Neural progenitor cell (in vitro differentiated cells): ENCODE results near the gene YTHDF1.

Experiments
- EZH2 ChIP-seq: fragments of 200-600 bp; sonication (generic); IDR thresholded peaks from 2 replicates; pipeline ENCODE4 v1.6.1; 2017; ENCODE audit warnings: antibody characterized with exemption, mild to moderate bottlenecking, moderate library complexity
- EZH2phosphoT487 ChIP-seq: fragments of 200-600 bp; sonication (generic); IDR thresholded peaks from 2 replicates; pipeline ENCODE4 v1.6.1; 2017; ENCODE audit warnings: antibody characterized with exemption
- TF ChIP-seq, protein P1 (sequence below): fragments of 200-600 bp; sonication (generic); IDR thresholded peaks from 2 replicates; pipeline ENCODE4 v1.5.1; 2017; ENCODE audit warnings: antibody characterized with exemption, mild to moderate bottlenecking

DNA sequence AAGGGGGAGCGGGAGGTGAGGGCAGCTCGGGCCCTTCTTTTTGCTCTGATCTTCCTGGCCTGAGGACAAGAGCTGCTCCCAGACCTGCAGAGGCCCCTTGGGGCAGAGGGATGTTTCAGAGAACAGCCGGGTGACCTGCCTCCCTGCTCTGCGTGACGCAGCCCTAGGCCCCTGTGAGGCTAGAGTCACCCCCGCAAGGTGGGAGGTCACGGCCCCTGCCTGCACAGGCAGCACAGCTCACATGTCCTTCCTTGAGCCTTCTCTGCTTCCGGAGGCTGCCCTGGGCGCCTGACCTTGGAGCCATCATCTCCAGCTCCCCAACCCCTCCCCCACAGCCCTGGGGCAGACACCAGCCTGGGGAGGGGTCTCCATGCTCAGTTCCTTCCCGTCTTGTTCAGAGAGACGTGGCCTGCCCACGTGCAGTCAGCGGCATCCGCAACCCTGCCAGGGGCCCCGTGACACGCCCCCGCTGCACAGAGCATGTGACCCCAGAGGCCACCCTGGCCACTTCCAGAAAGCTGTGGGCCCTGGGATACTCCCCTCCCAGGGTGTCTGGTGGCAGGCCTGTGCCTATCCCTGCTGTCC, 19.6 kb upstream of the YTHDF1 start, which contains the start of gene BIRC7:
- TF ChIP-seq, protein P1, sequence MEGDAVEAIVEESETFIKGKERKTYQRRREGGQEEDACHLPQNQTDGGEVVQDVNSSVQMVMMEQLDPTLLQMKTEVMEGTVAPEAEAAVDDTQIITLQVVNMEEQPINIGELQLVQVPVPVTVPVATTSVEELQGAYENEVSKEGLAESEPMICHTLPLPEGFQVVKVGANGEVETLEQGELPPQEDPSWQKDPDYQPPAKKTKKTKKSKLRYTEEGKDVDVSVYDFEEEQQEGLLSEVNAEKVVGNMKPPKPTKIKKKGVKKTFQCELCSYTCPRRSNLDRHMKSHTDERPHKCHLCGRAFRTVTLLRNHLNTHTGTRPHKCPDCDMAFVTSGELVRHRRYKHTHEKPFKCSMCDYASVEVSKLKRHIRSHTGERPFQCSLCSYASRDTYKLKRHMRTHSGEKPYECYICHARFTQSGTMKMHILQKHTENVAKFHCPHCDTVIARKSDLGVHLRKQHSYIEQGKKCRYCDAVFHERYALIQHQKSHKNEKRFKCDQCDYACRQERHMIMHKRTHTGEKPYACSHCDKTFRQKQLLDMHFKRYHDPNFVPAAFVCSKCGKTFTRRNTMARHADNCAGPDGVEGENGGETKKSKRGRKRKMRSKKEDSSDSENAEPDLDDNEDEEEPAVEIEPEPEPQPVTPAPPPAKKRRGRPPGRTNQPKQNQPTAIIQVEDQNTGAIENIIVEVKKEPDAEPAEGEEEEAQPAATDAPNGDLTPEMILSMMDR: no peak
- TF ChIP-seq EZH2phosphoT487: no peak
- no peak for TF ChIP-seq EZH2
